ENCODE results near the gene PSMB8. TPM values are rescaled to one million over a fixed set of nuclear protein-coding genes. Genes with fewer than 3 reads are reported as not detected.

The PSMB8 gene
- total RNA-seq, 1 donor from 2014 or later, result 45.5 TPM

GRCh38 chr6:32836873-32837272 is 7.0 kb downstream of the PSMB8 start:
- peaks cover 27% of the 10 kb centered on the region for H3K36me3 Mint-ChIP-seq (ENCODE audit: low read depth, unreplicated experiment)
- peaks cover 8% of the 10 kb centered on the region for H4K20me1 ChIP-seq (ENCODE audit: insufficient read depth, low read length)
- peak overlapping the region; percentile 87 for H3K4me3 Mint-ChIP-seq (ENCODE audit: unreplicated experiment)
- no peak overlapping the region for H3K4me3 ChIP-seq (ENCODE audit: insufficient read depth, low read depth, low read length)
- no peaks in the 10 kb centered on the region for H3K36me3 ChIP-seq (ENCODE audit: insufficient read depth, low read length)
- FAIRE-seq (no peak), DNase-seq (ENCODE audit: low read depth) (no peak)
- H3K27me3 ChIP-seq (ENCODE audit: insufficient read depth, low read length), result no peaks in the 10 kb centered on the region
- H3K79me2 ChIP-seq (ENCODE audit: insufficient read depth, low read length), result peaks cover 9% of the 10 kb centered on the region
- no peak overlapping the region for H3K27ac ChIP-seq (ENCODE audit: low read depth, low read length)
- H3K27ac Mint-ChIP-seq (ENCODE audit: unreplicated experiment), result peak overlapping the region; percentile 35
- peak overlapping the region; percentile 95 for H3K4me2 ChIP-seq (ENCODE audit: low read length)
- H3K9ac ChIP-seq (ENCODE audit: low read length), result no peak overlapping the region
- H3K4me1 ChIP-seq (ENCODE audit: insufficient read depth, low read length), result peaks cover 10% of the 10 kb centered on the region
- TF ChIP-seq CTCF (IDR thresholded peaks at IDR 0.05; ENCODE audit: insufficient read depth, low read depth, low read length), result no peak
- no peak for TF ChIP-seq EZH2 (IDR thresholded peaks at IDR 0.05; ENCODE audit: insufficient read depth, low read length)
- H3K9me3 ChIP-seq (ENCODE audit: insufficient read depth, low read depth, low read length), result no peaks in the 10 kb centered on the region
- H3K9me3 Mint-ChIP-seq (ENCODE audit: unreplicated experiment), result no peaks in the 10 kb centered on the region
- peaks cover 7% of the 10 kb centered on the region for H3K27me3 Mint-ChIP-seq (ENCODE audit: low read depth, unreplicated experiment)
- peaks cover 19% of the 10 kb centered on the region for H3K4me1 Mint-ChIP-seq (ENCODE audit: low read depth, unreplicated experiment)
- no peak overlapping the region for H2AFZ ChIP-seq (ENCODE audit: low read depth, low read length)

GRCh38 chr6:32835167-32835893 is 8.5 kb downstream of the PSMB8 start:
- H3K4me2 ChIP-seq (ENCODE audit: low read length), result no peak overlapping the region
- FAIRE-seq (no peak), DNase-seq (ENCODE audit: low read depth) (no peak)
- peaks cover 9% of the 10 kb centered on the region for H3K79me2 ChIP-seq (ENCODE audit: insufficient read depth, low read length)
- no peak overlapping the region for H2AFZ ChIP-seq (ENCODE audit: low read depth, low read length)
- no peaks in the 10 kb centered on the region for H3K9me3 Mint-ChIP-seq (ENCODE audit: unreplicated experiment)
- no peak overlapping the region for H3K9ac ChIP-seq (ENCODE audit: low read length)
- no peak overlapping the region for H3K27ac ChIP-seq (ENCODE audit: low read depth, low read length)
- peaks cover 31% of the 10 kb centered on the region for H3K36me3 Mint-ChIP-seq (ENCODE audit: low read depth, unreplicated experiment)
- H3K4me3 ChIP-seq (ENCODE audit: insufficient read depth, low read depth, low read length), result no peak overlapping the region
- H3K36me3 ChIP-seq (ENCODE audit: insufficient read depth, low read length), result no peaks in the 10 kb centered on the region
- TF ChIP-seq CTCF (IDR thresholded peaks at IDR 0.05; ENCODE audit: insufficient read depth, low read depth, low read length), result no peak
- no peak for TF ChIP-seq EZH2 (IDR thresholded peaks at IDR 0.05; ENCODE audit: insufficient read depth, low read length)
- H3K27me3 Mint-ChIP-seq (ENCODE audit: low read depth, unreplicated experiment), result no peaks in the 10 kb centered on the region
- peak overlapping the region; percentile 40 for H3K4me3 Mint-ChIP-seq (ENCODE audit: unreplicated experiment)
- H4K20me1 ChIP-seq (ENCODE audit: insufficient read depth, low read length), result peaks cover 8% of the 10 kb centered on the region
- H3K27me3 ChIP-seq (ENCODE audit: insufficient read depth, low read length), result no peaks in the 10 kb centered on the region
- peaks cover 19% of the 10 kb centered on the region for H3K4me1 Mint-ChIP-seq (ENCODE audit: low read depth, unreplicated experiment)
- no peak overlapping the region for H3K27ac Mint-ChIP-seq (ENCODE audit: unreplicated experiment)
- peaks cover 10% of the 10 kb centered on the region for H3K4me1 ChIP-seq (ENCODE audit: insufficient read depth, low read length)
- H3K9me3 ChIP-seq (ENCODE audit: insufficient read depth, low read depth, low read length), result no peaks in the 10 kb centered on the region

- Histone ChIP-seq H4K20me1 (ENCODE audit: insufficient read depth, low read length) (peaks cover 8% of the 10 kb centered on the region), H3K36me3 (ENCODE audit: insufficient read depth, low read length) (no peaks in the 10 kb centered on the region), H3K79me2 (ENCODE audit: insufficient read depth, low read length) (peaks cover 9% of the 10 kb centered on the region), H3K9ac (ENCODE audit: low read length) (no peak overlapping the region), H3K9me3 (ENCODE audit: insufficient read depth, low read depth, low read length) (no peaks in the 10 kb centered on the region), H3K4me1 (ENCODE audit: insufficient read depth, low read length) (peaks cover 10% of the 10 kb centered on the region), H2AFZ (ENCODE audit: low read depth, low read length) (no peak overlapping the region), H3K4me2 (ENCODE audit: low read length) (no peak overlapping the region), H3K27ac (ENCODE audit: low read depth, low read length) (no peak overlapping the region), H3K4me3 (ENCODE audit: insufficient read depth, low read depth, low read length) (no peak overlapping the region), H3K27me3 (ENCODE audit: insufficient read depth, low read length) (no peaks in the 10 kb centered on the region)
- H3K4me3 Mint-ChIP-seq (ENCODE audit: unreplicated experiment), result no peak overlapping the region
- no peaks in the 10 kb centered on the region for H3K9me3 Mint-ChIP-seq (ENCODE audit: unreplicated experiment)
- H3K27me3 Mint-ChIP-seq (ENCODE audit: low read depth, unreplicated experiment), result no peaks in the 10 kb centered on the region
- H3K36me3 Mint-ChIP-seq (ENCODE audit: low read depth, unreplicated experiment), result peaks cover 45% of the 10 kb centered on the region
- FAIRE-seq (no peak), DNase-seq (ENCODE audit: low read depth) (no peak)
- H3K27ac Mint-ChIP-seq (ENCODE audit: unreplicated experiment), result no peak overlapping the region
- TF ChIP-seq CTCF (IDR thresholded peaks at IDR 0.05; ENCODE audit: insufficient read depth, low read depth, low read length) (no peak), EZH2 (IDR thresholded peaks at IDR 0.05; ENCODE audit: insufficient read depth, low read length) (no peak)
- H3K4me1 Mint-ChIP-seq (ENCODE audit: low read depth, unreplicated experiment), result peaks cover 19% of the 10 kb centered on the region
These were observed 10.2 kb downstream of the PSMB8 start for GRCh38 chr6:32833664-32834063.
